ENCODE data around the gene SPHK1.
A peak's percentile ranks its signal among the peaks of the same experiment; 100 is the strongest.
"Not testable (repeated sequence)": the region's sequence is repeated elsewhere in the genome, so short reads cannot be mapped to it uniquely, and the experiment has no call there.

The SPHK1 gene, protein sequence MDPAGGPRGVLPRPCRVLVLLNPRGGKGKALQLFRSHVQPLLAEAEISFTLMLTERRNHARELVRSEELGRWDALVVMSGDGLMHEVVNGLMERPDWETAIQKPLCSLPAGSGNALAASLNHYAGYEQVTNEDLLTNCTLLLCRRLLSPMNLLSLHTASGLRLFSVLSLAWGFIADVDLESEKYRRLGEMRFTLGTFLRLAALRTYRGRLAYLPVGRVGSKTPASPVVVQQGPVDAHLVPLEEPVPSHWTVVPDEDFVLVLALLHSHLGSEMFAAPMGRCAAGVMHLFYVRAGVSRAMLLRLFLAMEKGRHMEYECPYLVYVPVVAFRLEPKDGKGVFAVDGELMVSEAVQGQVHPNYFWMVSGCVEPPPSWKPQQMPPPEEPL

GRCh38 chr17:76384222-76384986 is at the start of gene SPHK1:
SPHK1 (plus strand) TSS chr17:76384609; CDS start chr17:76385645, 1,036 bp downstream.
- DNase-seq (ENCODE audit: low read depth) = peak; percentile 60

- DNase-seq (ENCODE audit: low read depth) = no peak
Measured at GRCh38 chr17:76335716-76336381, 48.6 kb upstream of the SPHK1 start.

GRCh38 chr17:76336756-76337412 is 47.5 kb upstream of the SPHK1 start:
- no peak for DNase-seq (ENCODE audit: low read depth)

DNA sequence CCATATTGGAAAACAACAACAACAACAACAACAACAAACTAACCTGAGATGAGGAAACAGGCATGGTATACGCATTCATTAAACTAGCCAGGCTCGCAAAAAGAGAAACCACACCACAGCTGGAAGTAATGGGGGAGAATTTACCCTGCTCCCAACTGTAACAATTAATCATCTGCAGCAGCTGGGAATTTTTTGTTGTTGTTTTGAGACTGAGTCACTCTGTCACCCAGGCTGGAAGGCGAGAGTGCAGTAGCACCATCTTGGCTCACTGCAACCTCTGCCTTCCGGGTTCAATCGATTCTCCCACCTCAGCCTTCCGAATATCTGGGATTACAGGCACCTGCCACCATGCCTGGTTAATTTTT is 47.0 kb upstream of the SPHK1 start:
- DNase-seq (ENCODE audit: low read depth) = no peak

- no peak for DNase-seq (ENCODE audit: low read depth)
Measured at GRCh38 chr17:76341301-76341700, 43.1 kb upstream of the SPHK1 start.

GRCh38 chr17:76343106-76343505 is 41.3 kb upstream of the SPHK1 start:
- no peak for DNase-seq (ENCODE audit: low read depth)

DNA sequence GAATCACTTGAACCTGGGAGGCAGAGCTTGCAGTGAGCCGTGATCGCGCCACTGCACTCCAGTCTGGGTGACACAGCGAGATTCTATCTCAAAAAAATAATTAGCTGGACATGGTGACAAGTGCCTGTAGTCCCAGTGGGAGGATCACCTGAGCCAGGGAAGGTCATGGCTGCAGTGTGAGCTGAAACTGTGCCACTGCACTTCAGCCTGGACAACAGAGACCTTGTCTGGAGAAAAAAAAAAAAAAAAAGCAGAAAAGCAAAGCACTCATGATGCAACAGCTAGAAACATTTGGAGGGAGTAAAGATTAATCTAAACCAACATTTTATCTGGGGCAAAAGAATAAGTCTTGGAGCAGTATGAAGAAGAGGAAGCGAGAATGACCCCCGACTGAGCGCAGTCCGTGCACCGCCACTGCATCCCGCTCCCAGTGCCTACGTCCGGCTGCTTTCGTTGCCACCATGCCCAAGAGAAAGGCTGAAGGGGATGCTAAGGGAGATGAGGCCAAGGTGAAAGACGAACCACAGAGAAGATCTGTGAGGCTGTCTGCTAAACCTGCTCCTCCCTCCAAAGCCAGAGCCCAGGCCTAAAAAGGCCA is 38.9 kb upstream of the SPHK1 start:
- no peak for DNase-seq (ENCODE audit: low read depth)

GRCh38 chr17:76346936-76347335 is 37.5 kb upstream of the SPHK1 start:
- not testable (repeated sequence) for DNase-seq (ENCODE audit: low read depth)

- DNase-seq (ENCODE audit: low read depth) = no peak
Measured at GRCh38 chr17:76350463-76350862, 33.9 kb upstream of the SPHK1 start.

DNA sequence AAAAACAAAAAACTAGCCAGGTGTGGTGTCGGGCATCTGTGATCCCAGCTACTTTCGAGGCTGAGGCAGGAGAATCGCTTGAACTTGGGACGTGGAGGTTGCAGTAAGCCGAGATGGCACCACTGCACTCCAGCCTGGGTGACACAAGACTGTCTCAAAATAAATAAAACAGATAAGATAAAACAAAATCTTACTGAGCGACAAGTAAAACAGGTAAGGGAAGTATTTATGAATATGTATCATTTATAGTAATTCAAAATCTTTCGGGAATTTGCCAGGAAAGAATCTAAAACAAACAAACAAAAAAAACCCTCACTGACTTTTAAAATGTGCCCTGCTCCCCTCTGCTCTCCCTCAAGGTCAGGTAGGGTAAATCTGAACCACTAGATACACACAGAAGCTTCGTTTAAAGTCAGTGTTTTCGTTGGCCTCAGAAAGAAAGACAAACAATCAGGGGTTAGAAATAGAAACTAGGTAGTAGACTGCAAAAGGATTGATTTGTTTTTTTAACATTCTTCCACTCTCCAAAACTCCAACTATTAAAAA is 32.8 kb upstream of the SPHK1 start:
- DNase-seq (ENCODE audit: low read depth) = no peak

GRCh38 chr17:76353004-76353598 is 31.3 kb upstream of the SPHK1 start:
- DNase-seq (ENCODE audit: low read depth) = no peak

DNA sequence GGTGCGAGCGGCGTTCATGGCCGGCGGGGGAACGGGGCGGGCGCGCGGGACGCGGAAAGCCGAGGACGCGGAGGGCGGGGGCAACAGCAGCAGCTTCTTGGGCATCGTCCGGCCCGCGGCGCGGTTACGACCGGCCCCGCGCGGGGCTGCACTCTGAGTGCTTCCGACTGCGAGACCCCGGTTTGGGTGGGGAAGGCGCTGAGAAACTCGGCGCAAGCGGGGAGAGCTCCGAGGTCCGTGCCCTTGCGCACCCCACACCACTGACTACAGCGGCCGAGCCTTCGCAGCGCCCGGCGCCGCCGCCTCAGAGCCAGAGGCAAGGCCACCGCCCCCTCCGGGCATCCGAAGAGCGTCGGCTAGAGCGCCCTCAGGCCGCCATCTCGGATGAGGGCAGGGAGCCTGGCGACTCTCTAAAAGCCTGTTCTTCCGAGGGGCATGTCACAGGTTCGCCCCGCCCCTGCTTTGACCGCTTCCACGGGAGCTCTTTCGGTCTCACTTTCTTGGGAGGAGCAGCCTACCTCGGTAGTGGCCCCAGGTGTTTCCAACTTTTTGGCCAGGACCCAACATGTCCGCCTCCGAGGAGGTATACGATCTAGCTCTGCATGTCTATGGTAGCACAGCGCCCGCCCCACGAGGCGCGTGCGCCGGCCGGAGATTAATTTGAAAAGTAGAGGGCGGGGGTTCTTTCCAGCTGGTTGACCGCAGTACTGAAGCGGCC is 30.7 kb upstream of the SPHK1 start, which contains the start of gene PRPSAP1:
Gene PRPSAP1 (minus strand): TSS at position 318 of the 718 bp plus-strand sequence. CDS start 213 bp downstream, at position 105.
- peak; percentile 77 for DNase-seq (ENCODE audit: low read depth)

- no peak for DNase-seq (ENCODE audit: low read depth)
Measured at GRCh38 chr17:76354317-76354729, 30.1 kb upstream of the SPHK1 start.

DNA sequence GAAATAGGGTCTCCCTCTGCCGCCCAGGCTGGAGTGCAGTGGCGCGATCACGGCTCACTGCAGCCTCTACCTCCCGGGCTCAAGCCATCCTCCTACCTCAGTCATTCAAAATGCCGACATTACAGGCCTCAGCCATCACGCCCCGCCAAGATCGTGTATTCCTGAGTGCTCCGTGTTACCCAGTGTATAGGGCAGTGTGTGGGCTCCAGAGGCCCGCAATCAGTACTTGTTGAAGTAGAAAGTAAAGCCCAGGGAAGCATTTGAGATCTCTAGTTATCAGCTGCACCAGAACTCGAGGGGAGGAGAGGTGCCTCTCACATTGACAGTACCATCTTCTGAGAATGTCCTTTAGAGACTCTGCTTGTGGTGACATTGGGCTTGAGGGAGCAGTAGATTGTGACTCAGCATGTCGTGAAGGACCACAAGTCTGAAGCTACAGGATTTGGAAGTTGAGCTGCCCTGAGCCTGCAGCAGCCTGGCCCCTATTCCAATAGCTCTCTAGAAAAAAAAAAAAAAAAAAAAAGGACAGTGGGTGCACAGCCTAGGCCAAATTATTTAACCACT is 29.6 kb upstream of the SPHK1 start:
- DNase-seq (ENCODE audit: low read depth) = no peak

DNA sequence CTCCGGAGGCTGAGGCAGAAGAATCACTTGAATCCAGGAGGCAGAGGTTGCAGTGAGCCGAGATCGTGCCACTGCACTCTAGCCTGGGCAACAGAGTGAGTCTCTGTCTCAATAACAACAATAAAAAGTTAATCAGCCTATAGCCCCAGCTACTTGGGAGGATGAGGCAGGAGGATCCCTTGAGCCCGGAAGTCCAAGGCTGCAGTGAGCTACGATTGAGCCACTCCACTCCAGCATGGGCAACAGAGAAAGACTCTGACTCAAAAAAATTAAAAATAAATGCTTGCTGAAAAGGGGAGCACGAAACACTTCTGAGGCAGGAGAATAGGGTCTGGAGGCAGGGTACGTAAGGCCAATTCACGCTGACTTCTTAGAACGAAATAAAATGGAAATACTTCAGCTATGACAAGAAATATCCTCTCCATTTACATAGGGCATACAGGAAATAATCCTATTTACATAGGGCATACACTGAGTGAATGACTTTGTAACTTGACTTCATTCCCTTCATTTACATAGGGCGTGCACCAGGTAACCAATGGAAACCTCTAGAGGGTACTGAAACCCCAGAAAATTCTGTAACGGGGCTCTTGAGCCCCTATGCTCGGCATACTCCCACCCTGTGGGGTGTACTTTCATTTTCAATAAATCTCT is 27.5 kb upstream of the SPHK1 start:
- no peak for DNase-seq (ENCODE audit: low read depth)

DNA sequence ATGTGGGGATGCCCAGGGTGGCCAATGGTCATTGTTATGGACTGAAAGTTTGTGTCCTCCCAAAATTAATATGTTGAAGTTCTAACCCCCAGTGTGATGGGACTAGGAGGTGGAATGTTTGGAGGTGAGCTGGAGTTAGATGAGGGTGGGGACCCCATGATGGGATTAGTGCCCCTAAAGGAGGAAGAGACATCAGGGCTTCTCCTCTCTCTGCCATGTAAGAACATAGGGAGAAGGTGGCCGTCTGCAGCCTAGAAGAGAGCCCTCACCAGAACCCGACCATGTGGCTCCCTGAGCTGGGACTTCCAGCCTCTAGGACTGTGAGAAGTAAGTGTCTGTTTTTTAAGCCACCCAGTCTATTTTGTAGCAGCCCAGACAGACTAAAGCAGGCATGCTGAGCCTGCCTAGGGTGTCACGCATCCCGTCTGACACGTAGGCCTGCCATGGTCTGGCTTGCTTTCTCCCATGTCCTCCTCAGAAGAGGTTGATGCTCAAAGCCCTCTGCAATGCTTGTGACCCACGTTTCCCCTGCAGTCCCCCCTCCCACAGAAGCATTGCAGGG is 26.7 kb upstream of the SPHK1 start:
- no peak for DNase-seq (ENCODE audit: low read depth)

- no peak for DNase-seq (ENCODE audit: low read depth)
Measured at GRCh38 chr17:76359375-76359774, 25.0 kb upstream of the SPHK1 start.

DNA sequence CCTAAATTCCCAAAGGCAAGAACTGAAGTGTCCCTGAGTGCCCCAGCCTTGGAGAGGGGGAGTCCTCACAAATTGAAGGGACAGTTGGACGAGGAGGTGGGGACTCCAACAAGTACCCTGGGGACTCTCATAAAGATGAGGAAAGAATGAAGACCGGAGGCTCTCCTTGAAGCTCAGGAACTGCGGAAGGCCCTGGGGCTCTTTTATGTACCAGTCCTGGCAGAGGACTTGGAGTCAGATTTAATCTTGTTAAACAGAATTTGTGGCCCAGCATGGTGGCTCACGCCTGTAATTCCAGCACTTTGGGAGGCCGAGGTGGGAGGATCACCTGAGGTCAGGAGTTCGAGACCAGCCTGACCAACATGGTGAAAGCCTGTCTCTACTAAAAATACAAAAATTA is 24.6 kb upstream of the SPHK1 start:
- DNase-seq (ENCODE audit: low read depth) = not testable (repeated sequence)

DNA sequence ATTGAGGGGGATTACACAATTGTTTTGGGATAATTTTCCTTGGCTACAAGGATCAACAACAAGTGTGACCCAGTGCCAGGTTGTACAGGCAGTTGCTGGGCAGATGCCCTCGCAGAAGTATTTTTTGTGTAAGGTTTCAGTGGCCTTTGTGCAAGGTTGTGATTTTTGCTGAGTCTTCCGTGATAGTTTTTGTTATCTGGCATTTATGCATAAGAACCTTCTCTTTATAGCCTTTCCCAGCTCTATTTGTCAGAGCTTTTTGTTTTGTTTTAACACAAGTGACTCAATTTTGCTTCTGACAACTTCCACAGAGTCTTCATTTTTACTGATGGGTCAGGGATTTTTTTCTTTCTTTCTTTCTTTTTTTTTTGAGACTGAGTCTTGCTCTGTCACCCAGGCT is 23.9 kb upstream of the SPHK1 start:
- no peak for DNase-seq (ENCODE audit: low read depth)
